GM10248 (cell line): ENCODE measurements around the gene DYRK3.
A peak's percentile ranks its signal among the peaks of the same experiment; 100 is the strongest.

Experiments
- CTCF ChIA-PET: fragments of 300-600 bp; sonication (Branson Sonifier 250); formaldehyde crosslinking; extraction: SDS; loops from one replicate; lab custom pipeline; 2021; ENCODE audit warnings: antibody characterized with exemption; lab: Yijun Ruan, JAX
- POLR2A ChIA-PET: fragments of 350-650 bp; sonication (Branson Sonifier 250); formaldehyde crosslinking; extraction: SDS; loops from one replicate; lab custom pipeline; 2020; ENCODE audit warnings: antibody characterized with exemption; lab: Yijun Ruan, JAX
- DNase-seq: peaks from one replicate; pipeline ENCODE4 v3.0.0; 2012; ENCODE audit errors: extremely low spot score
- TF ChIP-seq, protein P1 (sequence below): IDR thresholded peaks from 2 replicates; pipeline ENCODE4 v1.5.1; 2012; ENCODE audit warnings: mild to moderate bottlenecking, low read depth; ENCODE audit errors: extremely low read depth, missing control alignments, control extremely low read depth

The DYRK3 gene

GRCh38 chr1:206635080-206635977, at the start of gene DYRK3:
Gene DYRK3 (plus strand): TSS chr1:206635536. CDS start chr1:206635704, 168 bp downstream.
- TF ChIP-seq, protein P1, sequence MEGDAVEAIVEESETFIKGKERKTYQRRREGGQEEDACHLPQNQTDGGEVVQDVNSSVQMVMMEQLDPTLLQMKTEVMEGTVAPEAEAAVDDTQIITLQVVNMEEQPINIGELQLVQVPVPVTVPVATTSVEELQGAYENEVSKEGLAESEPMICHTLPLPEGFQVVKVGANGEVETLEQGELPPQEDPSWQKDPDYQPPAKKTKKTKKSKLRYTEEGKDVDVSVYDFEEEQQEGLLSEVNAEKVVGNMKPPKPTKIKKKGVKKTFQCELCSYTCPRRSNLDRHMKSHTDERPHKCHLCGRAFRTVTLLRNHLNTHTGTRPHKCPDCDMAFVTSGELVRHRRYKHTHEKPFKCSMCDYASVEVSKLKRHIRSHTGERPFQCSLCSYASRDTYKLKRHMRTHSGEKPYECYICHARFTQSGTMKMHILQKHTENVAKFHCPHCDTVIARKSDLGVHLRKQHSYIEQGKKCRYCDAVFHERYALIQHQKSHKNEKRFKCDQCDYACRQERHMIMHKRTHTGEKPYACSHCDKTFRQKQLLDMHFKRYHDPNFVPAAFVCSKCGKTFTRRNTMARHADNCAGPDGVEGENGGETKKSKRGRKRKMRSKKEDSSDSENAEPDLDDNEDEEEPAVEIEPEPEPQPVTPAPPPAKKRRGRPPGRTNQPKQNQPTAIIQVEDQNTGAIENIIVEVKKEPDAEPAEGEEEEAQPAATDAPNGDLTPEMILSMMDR, result no peak
- ChIA-PET POLR2A (interaction anchor here (0.7 to 1.5 kb wide), 9 partner anchors 13 to 347 kb away, joined by 3 to 6 read pairs (median 4); partner anchors contain the start of genes EIF2D and IKBKE), CTCF (interaction anchor here (0.6 to 10.3 kb wide), 44 partner anchors 8 to 350 kb away, joined by 3 to 314 read pairs (median 5); partner anchors contain the start of genes EIF2D and IL19)
- DNase-seq, result peak; percentile 97

GRCh38 chr1:206586501-206587445, 48.6 kb upstream of the DYRK3 start:
- TF ChIP-seq, protein P1, result no peak
- CTCF ChIA-PET, result interaction anchor here (0.8 to 15.2 kb wide), 19 partner anchors 8 to 396 kb away, joined by 3 to 191 read pairs (median 4); partner anchors contain the start of genes EIF2D and RASSF5
- POLR2A ChIA-PET, result no interaction called here
- DNase-seq, result no peak

DNA sequence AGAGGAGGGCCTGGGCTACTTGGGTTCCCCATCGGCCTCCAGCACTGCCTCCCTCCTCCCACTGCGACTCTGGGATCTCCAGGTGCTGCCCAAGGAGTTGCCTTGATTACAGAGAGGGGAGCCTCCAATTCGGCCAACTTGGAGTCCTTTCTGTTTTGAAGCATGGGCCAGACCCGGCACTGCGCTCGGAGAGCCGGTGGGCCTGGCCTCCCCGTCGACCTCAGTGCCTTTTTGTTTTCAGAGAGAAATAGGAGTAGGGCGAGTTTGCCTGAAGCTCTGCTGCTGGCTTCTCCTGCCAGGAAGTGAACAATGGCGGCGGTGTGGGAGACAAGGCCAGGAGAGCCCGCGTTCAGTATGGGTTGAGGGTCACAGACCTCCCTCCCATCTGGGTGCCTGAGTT, 47.4 kb upstream of the DYRK3 start:
- TF ChIP-seq, protein P1, result no peak
- no peak for DNase-seq
- CTCF ChIA-PET, result interaction anchor here (0.9 to 8.5 kb wide), 12 partner anchors 10 to 395 kb away, joined by 3 to 135 read pairs (median 3); partner anchors contain the start of gene RASSF5
- POLR2A ChIA-PET, result no interaction called here

DNA sequence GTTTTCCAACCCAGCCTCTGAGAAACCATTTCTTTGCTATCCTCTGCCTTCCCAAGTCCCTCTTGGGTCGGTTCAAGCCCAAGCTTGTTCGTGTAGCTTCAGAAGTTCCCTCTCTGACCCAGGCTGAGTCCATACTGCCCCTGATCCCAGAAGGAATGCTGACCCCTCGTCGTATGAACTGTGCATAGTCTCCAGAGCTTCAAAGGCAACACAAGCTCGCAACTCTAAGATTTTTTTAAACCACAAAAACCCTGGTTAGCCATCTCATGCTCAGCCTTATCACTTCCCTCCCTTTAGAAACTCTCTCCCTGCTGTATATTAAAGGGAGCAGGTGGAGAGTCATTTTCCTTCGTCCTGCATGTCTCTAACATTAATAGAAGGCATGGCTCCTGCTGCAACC, 46.8 kb upstream of the DYRK3 start:
- ChIA-PET POLR2A (no interaction called here), CTCF (interaction anchor here (1.1 to 2.2 kb wide), 8 partner anchors 10 to 109 kb away, joined by 3 to 15 read pairs (median 5); no protein-coding TSS in a partner anchor)
- no peak for DNase-seq
- TF ChIP-seq, protein P1, result no peak

GRCh38 chr1:206589206-206589605, 46.1 kb upstream of the DYRK3 start:
- DNase-seq, result no peak
- CTCF ChIA-PET, result interaction anchor here (1.2 to 1.8 kb wide), 5 partner anchors 11 to 110 kb away, joined by 3 to 8 read pairs (median 6); no protein-coding TSS in a partner anchor
- TF ChIP-seq, protein P1, result no peak
- POLR2A ChIA-PET, result no interaction called here
